Measurements from ENCODE around the gene SLC12A6. TPM values are rescaled to one million over a fixed set of nuclear protein-coding genes. Genes with fewer than 3 reads are reported as not detected.

SLC12A6 gene
- polyA plus RNA-seq, 1 donor from 2014 or later = 7.3 TPM

DNA sequence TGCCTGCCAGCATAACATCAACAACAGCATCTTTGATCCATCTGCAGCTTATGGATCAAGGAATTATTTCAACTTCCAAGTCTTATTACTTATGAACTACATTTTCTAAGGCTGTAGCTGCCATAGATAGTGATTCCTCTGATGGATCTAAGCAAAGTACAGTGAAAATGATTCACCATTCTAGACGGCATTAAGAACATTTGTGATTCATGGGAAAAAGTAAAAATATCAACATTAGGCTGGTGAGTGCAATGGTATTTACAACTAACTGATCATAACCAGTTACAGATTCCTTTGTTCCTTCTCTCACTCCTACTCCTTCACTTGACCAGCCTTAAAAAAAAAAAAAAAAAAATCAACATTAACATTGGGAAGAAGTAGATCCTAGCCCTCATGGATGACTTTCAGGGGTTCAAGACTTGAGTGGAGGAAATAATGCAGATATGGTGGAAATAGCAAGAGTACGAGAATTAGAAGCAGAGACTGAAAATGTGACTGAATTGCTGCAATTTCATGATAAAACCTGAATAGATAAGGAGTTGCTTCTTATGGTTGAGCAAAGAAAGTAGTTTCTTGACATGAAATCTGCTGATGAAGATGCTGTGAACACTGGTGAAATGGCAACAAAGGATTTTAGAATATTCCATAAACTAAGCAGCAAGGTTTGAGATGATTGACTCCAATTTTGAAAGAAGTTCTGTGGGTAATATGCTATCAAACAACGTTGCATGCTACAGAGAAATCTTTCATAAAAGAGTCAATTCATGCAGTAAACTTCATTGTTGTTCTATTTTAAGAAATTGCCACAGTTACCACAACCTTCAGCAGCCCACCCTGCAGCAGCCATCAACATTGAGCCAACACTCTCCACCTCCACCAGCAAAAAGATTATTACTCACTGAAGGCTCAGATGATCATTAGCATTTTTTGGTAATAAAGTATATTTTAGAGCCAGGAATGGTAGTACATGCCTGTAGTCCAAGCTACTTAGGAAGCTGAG lies 22.8 kb downstream of the SLC12A6 start:
- H4K20me1 ChIP-seq (ENCODE audit: insufficient read depth) = no peaks in the 10 kb centered on the region
- no peak overlapping the region for H3K27ac ChIP-seq (ENCODE audit: low read length)
- no peaks in the 10 kb centered on the region for H3K9me2 ChIP-seq (ENCODE audit: insufficient read depth, low read length)
- no peaks in the 10 kb centered on the region for H3F3A ChIP-seq (ENCODE audit: insufficient read depth, low read length, poor library complexity, severe bottlenecking)
- H2AFZ ChIP-seq (ENCODE audit: low read depth, low read length) = no peak overlapping the region
- H3K9ac ChIP-seq (ENCODE audit: low read length) = no peak overlapping the region
- no peaks in the 10 kb centered on the region for H3K27me3 ChIP-seq (ENCODE audit: insufficient read depth, low read depth, low read length)
- H3K4me3 ChIP-seq (ENCODE audit: low read length) = no peak overlapping the region
- no peaks in the 10 kb centered on the region for H3K9me3 ChIP-seq (ENCODE audit: low read length)
- no peaks in the 10 kb centered on the region for H3K79me2 ChIP-seq (replicated peaks; ENCODE audit: insufficient read depth, low read length)
- no peak overlapping the region for H3K4me2 ChIP-seq (ENCODE audit: low read length)
- no peaks in the 10 kb centered on the region for H3K36me3 ChIP-seq (ENCODE audit: insufficient read depth, low read length)
- TF ChIP-seq SMC3 (conservative IDR thresholded peaks at IDR 0.05; ENCODE audit: poor library complexity) (no peak), MXI1 (conservative IDR thresholded peaks at IDR 0.05; ENCODE audit: poor library complexity, severe bottlenecking) (no peak), EZH2 (IDR thresholded peaks at IDR 0.05; ENCODE audit: borderline replicate concordance, insufficient read depth, low read length, poor library complexity, severe bottlenecking) (no peak), REST (IDR thresholded peaks at IDR 0.05; ENCODE audit: borderline replicate concordance) (no peak), POLR2AphosphoS5 (IDR thresholded peaks at IDR 0.05) (no peak), TAF1 (IDR thresholded peaks at IDR 0.05; ENCODE audit: low read depth) (no peak), EP300 (conservative IDR thresholded peaks at IDR 0.05; ENCODE audit: poor library complexity, severe bottlenecking) (no peak), RAD21 (conservative IDR thresholded peaks at IDR 0.05) (no peak)
- TF ChIP-seq, protein P1, sequence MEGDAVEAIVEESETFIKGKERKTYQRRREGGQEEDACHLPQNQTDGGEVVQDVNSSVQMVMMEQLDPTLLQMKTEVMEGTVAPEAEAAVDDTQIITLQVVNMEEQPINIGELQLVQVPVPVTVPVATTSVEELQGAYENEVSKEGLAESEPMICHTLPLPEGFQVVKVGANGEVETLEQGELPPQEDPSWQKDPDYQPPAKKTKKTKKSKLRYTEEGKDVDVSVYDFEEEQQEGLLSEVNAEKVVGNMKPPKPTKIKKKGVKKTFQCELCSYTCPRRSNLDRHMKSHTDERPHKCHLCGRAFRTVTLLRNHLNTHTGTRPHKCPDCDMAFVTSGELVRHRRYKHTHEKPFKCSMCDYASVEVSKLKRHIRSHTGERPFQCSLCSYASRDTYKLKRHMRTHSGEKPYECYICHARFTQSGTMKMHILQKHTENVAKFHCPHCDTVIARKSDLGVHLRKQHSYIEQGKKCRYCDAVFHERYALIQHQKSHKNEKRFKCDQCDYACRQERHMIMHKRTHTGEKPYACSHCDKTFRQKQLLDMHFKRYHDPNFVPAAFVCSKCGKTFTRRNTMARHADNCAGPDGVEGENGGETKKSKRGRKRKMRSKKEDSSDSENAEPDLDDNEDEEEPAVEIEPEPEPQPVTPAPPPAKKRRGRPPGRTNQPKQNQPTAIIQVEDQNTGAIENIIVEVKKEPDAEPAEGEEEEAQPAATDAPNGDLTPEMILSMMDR (IDR thresholded peaks at IDR 0.05; ENCODE audit: poor library complexity, severe bottlenecking) = no peak

DNA sequence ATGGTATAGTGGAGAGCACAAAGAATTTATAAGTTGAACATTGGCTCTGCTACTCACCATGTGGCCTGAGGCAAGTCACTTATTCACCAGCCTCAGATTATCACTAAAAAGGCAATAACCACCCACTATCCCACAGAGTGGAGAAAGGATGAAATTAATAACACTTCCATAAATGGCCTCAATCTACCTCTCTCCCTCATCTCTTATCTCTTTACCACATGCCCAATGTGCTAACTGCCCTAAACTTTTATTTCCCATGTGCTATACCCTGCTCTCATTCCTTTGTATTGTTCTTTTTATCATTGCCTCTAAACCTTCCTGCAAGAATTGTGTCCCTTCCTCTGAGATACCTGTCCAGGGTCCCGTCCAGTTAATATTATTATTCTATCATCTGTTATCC lies 26.0 kb downstream of the SLC12A6 start:
- H3K27me3 ChIP-seq (ENCODE audit: insufficient read depth, low read depth, low read length) = no peaks in the 10 kb centered on the region
- no peaks in the 10 kb centered on the region for H3K9me3 ChIP-seq (ENCODE audit: low read length)
- no peak overlapping the region for H3K4me2 ChIP-seq (ENCODE audit: low read length)
- no peaks in the 10 kb centered on the region for H3K9me2 ChIP-seq (ENCODE audit: insufficient read depth, low read length)
- no peaks in the 10 kb centered on the region for H3K79me2 ChIP-seq (replicated peaks; ENCODE audit: insufficient read depth, low read length)
- H3K4me3 ChIP-seq (ENCODE audit: low read length) = no peak overlapping the region
- H3K36me3 ChIP-seq (ENCODE audit: insufficient read depth, low read length) = no peaks in the 10 kb centered on the region
- no peak overlapping the region for H2AFZ ChIP-seq (ENCODE audit: low read depth, low read length)
- no peaks in the 10 kb centered on the region for H4K20me1 ChIP-seq (ENCODE audit: insufficient read depth)
- no peak for TF ChIP-seq EZH2 (IDR thresholded peaks at IDR 0.05; ENCODE audit: borderline replicate concordance, insufficient read depth, low read length, poor library complexity, severe bottlenecking)
- TF ChIP-seq, protein P1 (IDR thresholded peaks at IDR 0.05; ENCODE audit: poor library complexity, severe bottlenecking) = no peak
- TF ChIP-seq EP300 (conservative IDR thresholded peaks at IDR 0.05; ENCODE audit: poor library complexity, severe bottlenecking) = no peak
- TF ChIP-seq SMC3 (conservative IDR thresholded peaks at IDR 0.05; ENCODE audit: poor library complexity) = no peak
- TF ChIP-seq POLR2AphosphoS5 (IDR thresholded peaks at IDR 0.05) = no peak
- no peak for TF ChIP-seq RAD21 (conservative IDR thresholded peaks at IDR 0.05)
- no peak for TF ChIP-seq MXI1 (conservative IDR thresholded peaks at IDR 0.05; ENCODE audit: poor library complexity, severe bottlenecking)
- TF ChIP-seq TAF1 (IDR thresholded peaks at IDR 0.05; ENCODE audit: low read depth) = no peak
- H3F3A ChIP-seq (ENCODE audit: insufficient read depth, low read length, poor library complexity, severe bottlenecking) = no peaks in the 10 kb centered on the region
- H3K27ac ChIP-seq (ENCODE audit: low read length) = no peak overlapping the region
- H3K9ac ChIP-seq (ENCODE audit: low read length) = no peak overlapping the region

Data from neural cell (in vitro differentiated cells).